ENCODE results near the gene PCBP3. TPM values are rescaled to one million over a fixed set of nuclear protein-coding genes. Genes with fewer than 3 reads are reported as not detected.

Gene PCBP3
- total RNA-seq, 1 experiment from 2014 or later, result 10.9 TPM

- no peak for DNase-seq
- H3K4me1 Mint-ChIP-seq, result no peaks in the 10 kb centered on the region
- Histone ChIP-seq H2BK15ac (ENCODE audit: low read depth, low read length) (no peak overlapping the region), H4K20me1 (ENCODE audit: control insufficient read depth, insufficient read depth, insufficient read length) (no peaks in the 10 kb centered on the region), H3K23me2 (ENCODE audit: insufficient read length, low read depth, low read length, poor library complexity, severe bottlenecking) (no peaks in the 10 kb centered on the region), H4K91ac (ENCODE audit: insufficient read length, low read depth, low read length) (no peak overlapping the region), H4K8ac (replicated peaks; ENCODE audit: insufficient read length, low read depth, low read length) (no peak overlapping the region), H3K56ac (ENCODE audit: insufficient read length, low read depth, low read length) (no peak overlapping the region), H3K18ac (ENCODE audit: insufficient read length, low read depth, low read length) (no peak overlapping the region), H2BK5ac (ENCODE audit: insufficient read length, low read length) (no peak overlapping the region), H3K23ac (ENCODE audit: insufficient read length, low read depth, low read length) (no peak overlapping the region), H3K4me2 (ENCODE audit: insufficient read depth, insufficient read length, low read length) (no peak overlapping the region), H3K9ac (ENCODE audit: extremely low read depth, insufficient read length, low read length) (no peak overlapping the region), H4K5ac (ENCODE audit: insufficient read length, low read depth, low read length) (no peak overlapping the region), H3K4me1 (ENCODE audit: insufficient read depth, low read length) (no peaks in the 10 kb centered on the region), H3K4ac (ENCODE audit: low read depth, low read length) (no peak overlapping the region), H2AFZ (ENCODE audit: low read length) (no peak overlapping the region), H2BK20ac (ENCODE audit: low read depth, low read length, poor library complexity, severe bottlenecking) (no peak overlapping the region), H3K79me2 (ENCODE audit: insufficient read depth, low read length) (no peaks in the 10 kb centered on the region), H3T11ph (ENCODE audit: low read length) (no peak overlapping the region), H2BK12ac (ENCODE audit: insufficient read length, low read depth, low read length) (no peak overlapping the region), H3K14ac (ENCODE audit: insufficient read depth, low read length) (no peak overlapping the region), H3K9me3 (ENCODE audit: control insufficient read depth, low read depth, low read length) (no peaks in the 10 kb centered on the region), H3K27ac (ENCODE audit: insufficient read length, low read depth, low read length) (no peak overlapping the region), H2AK5ac (ENCODE audit: insufficient read length, low read length) (no peak overlapping the region), H2BK120ac (ENCODE audit: low read depth, low read length, poor library complexity, severe bottlenecking) (no peak overlapping the region), H3K79me1 (ENCODE audit: insufficient read depth, low read depth, low read length, poor library complexity, severe bottlenecking) (no peaks in the 10 kb centered on the region), H3K27me3 (ENCODE audit: insufficient read depth, low read length) (no peaks in the 10 kb centered on the region)
- WGBS (ENCODE audit: extremely low coverage, insufficient read length, low lambda C conversion rate), result no CpG with 5 or more reads among the region's 1 CpG
- H3K27ac Mint-ChIP-seq, result no peak overlapping the region
- H3K4me3 Mint-ChIP-seq, result no peak overlapping the region
- H3K36me3 Mint-ChIP-seq (ENCODE audit: insufficient read depth in 1 of 3, low read depth in 3 of 3), result peaks cover 0 to 12% (median 9%) of the 10 kb centered on the region in 3 experiments; a peak in 5 of 7 replicates
- peaks cover 18% of the 10 kb centered on the region for H3K27me3 Mint-ChIP-seq (ENCODE audit: low read depth)
- TF ChIP-seq CTCF (conservative IDR thresholded peaks at IDR 0.05), result no peak
- H3K9me3 Mint-ChIP-seq, result peaks cover 3 to 6% of the 10 kb centered on the region in 2 experiments; a peak in 3 of 5 replicates
Observed at GRCh38 chr21:45927032-45927431, 283.5 kb downstream of the PCBP3 start.
